GM12878 (cell line): Measurements from ENCODE around the gene APBA3.

ENCODE experiments used
- BCLAF1 ChIP-seq: fragments of 450-650 bp; IDR thresholded peaks from 2 replicates; pipeline ENCODE4 v1.6.1; 2017; ENCODE audit warnings: antibody characterized with exemption, mild to moderate bottlenecking, moderate library complexity
- CTCF ChIP-seq, 3 experiments: IDR thresholded peaks in 2 of 3; conservative IDR thresholded peaks in 1 of 3; 2 replicates each; pipeline ENCODE4 v1.5.1; 2011; ENCODE audit warnings: low read depth in 3 of 3, low read length in 3 of 3, mild to moderate bottlenecking in 3 of 3, control low read depth in 2 of 3, moderate library complexity in 2 of 3, inconsistent platforms in 1 of 3, mixed read lengths in 1 of 3; ENCODE audit not compliant: control insufficient read depth in 2 of 3, insufficient read depth in 1 of 3; ENCODE audit errors: extremely low read depth in 1 of 3
- EZH2 ChIP-seq: IDR thresholded peaks from 2 replicates; pipeline ENCODE4 v1.6.1; 2012; ENCODE audit warnings: low read depth, mild to moderate bottlenecking, control low read depth, inconsistent platforms, low read length, borderline replicate concordance; ENCODE audit not compliant: control insufficient read depth
- JUND ChIP-seq: IDR thresholded peaks from 2 replicates; pipeline ENCODE4 v1.6.1; 2012; ENCODE audit warnings: low read depth, mild to moderate bottlenecking, low read length, improper control_type of control experiment, moderate library complexity
- REST ChIP-seq: IDR thresholded peaks from 2 replicates; pipeline ENCODE4 v1.6.1; 2012; ENCODE audit warnings: mild to moderate bottlenecking, low read depth, low read length
- SIN3A ChIP-seq: IDR thresholded peaks from 2 replicates; pipeline ENCODE4 v1.6.1; 2012; ENCODE audit warnings: low read depth, low read length, improper control_type of control experiment
- SUZ12 ChIP-seq: fragments of 200-600 bp; sonication (generic); IDR thresholded peaks from one replicate; pipeline ENCODE4 v1.6.1; 2018; ENCODE audit warnings: antibody characterized with exemption, mild to moderate bottlenecking; ENCODE audit not compliant: unreplicated experiment
- TAF1 ChIP-seq: IDR thresholded peaks from 2 replicates; pipeline ENCODE4 v1.6.1; 2011; ENCODE audit warnings: mild to moderate bottlenecking, low read depth, low read length, borderline replicate concordance
- ZBTB40 ChIP-seq: fragments of 450-650 bp; IDR thresholded peaks from 2 replicates; pipeline ENCODE4 v1.6.1; 2016; ENCODE audit warnings: mild to moderate bottlenecking, moderate library complexity, borderline replicate concordance
- TF ChIP-seq, protein P1 (sequence below): IDR thresholded peaks from 2 replicates; pipeline ENCODE4 v1.6.1; 2011; ENCODE audit warnings: low read depth, low read length, improper control_type of control experiment, borderline replicate concordance

DNA sequence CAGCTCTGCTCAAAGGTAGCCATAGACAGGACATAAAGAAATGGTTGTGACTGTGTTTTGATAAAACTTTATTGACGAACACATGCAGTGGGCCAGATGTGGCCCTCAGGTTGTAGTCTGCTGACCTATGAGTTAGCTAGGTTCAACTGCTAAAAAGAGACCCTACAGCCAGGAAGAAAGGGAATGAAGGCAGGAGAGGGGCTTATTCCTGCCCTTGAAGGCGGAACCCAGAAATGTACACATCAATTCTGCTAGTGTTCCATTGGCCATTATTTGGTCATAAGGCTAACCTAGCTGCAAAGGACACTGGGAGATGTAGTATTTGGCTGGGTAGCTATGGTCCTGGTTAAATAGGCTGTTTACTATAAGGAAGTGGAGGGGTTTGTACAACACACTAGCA is 18.0 kb downstream of the APBA3 start:
- TF ChIP-seq EZH2 (no peak), SIN3A (no peak), ZBTB40 (peak; percentile 89), CTCF (IDR thresholded peaks at IDR 0.05 in 2 of 3, conservative IDR thresholded peaks at IDR 0.05 in 1 of 3; ENCODE audit: control insufficient read depth in 2 of 3, extremely low read depth in 1 of 3, insufficient read depth in 1 of 3, low read depth in 3 of 3, low read length in 3 of 3) (no peak), TAF1 (no peak), JUND (no peak), BCLAF1 (no peak), SUZ12 (no peak), REST (no peak)
- TF ChIP-seq, protein P1, sequence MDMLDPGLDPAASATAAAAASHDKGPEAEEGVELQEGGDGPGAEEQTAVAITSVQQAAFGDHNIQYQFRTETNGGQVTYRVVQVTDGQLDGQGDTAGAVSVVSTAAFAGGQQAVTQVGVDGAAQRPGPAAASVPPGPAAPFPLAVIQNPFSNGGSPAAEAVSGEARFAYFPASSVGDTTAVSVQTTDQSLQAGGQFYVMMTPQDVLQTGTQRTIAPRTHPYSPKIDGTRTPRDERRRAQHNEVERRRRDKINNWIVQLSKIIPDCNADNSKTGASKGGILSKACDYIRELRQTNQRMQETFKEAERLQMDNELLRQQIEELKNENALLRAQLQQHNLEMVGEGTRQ = no peak
